SHP77 treated with DMSO at 0.1 percent for 48 hours (cell line): ENCODE results near the gene NCK2.

Experiments
- DNase-seq: peaks from one replicate; lab custom pipeline; 2025; lab: John Stamatoyannopoulos, UW

The NCK2 gene

GRCh38 chr2:105873721-105874120 lies 129.0 kb downstream of the NCK2 start:
- no peak for DNase-seq

GRCh38 chr2:105874466-105874865 lies 129.8 kb downstream of the NCK2 start:
- DNase-seq = no peak

- peak; percentile 78 for DNase-seq
These were observed 130.5 kb downstream of the NCK2 start for GRCh38 chr2:105875241-105875640.

GRCh38 chr2:105876191-105876590 lies 131.5 kb downstream of the NCK2 start:
- DNase-seq = no peak

GRCh38 chr2:105877945-105878344 lies 133.2 kb downstream of the NCK2 start:
- no peak for DNase-seq

- DNase-seq = no peak
These were observed 134.5 kb downstream of the NCK2 start for GRCh38 chr2:105879106-105879802.

- DNase-seq = no peak
These were observed 135.1 kb downstream of the NCK2 start for GRCh38 chr2:105879803-105880300.

- DNase-seq = no peak
These were observed 135.9 kb downstream of the NCK2 start for GRCh38 chr2:105880637-105881036.

GRCh38 chr2:105881286-105882136 lies 136.8 kb downstream of the NCK2 start:
- no peak for DNase-seq

- DNase-seq = no peak
These were observed 137.6 kb downstream of the NCK2 start for GRCh38 chr2:105882341-105882740.

GRCh38 chr2:105882920-105883435 lies 138.3 kb downstream of the NCK2 start:
- DNase-seq = no peak

GRCh38 chr2:105883911-105884694 lies 139.4 kb downstream of the NCK2 start:
- no peak for DNase-seq

- DNase-seq = no peak
These were observed 140.7 kb downstream of the NCK2 start for GRCh38 chr2:105885456-105885855.

GRCh38 chr2:105886029-105886454 lies 141.3 kb downstream of the NCK2 start:
- no peak for DNase-seq

- no peak for DNase-seq
These were observed 142.0 kb downstream of the NCK2 start for GRCh38 chr2:105886687-105887086.

GRCh38 chr2:105887256-105887655 lies 142.5 kb downstream of the NCK2 start:
- no peak for DNase-seq

- DNase-seq = no peak
These were observed 143.9 kb downstream of the NCK2 start for GRCh38 chr2:105888625-105889024.

- no peak for DNase-seq
These were observed 144.3 kb downstream of the NCK2 start for GRCh38 chr2:105889046-105889445.

GRCh38 chr2:105890111-105890510 lies 145.4 kb downstream of the NCK2 start:
- no peak for DNase-seq

- no peak for DNase-seq
These were observed 146.1 kb downstream of the NCK2 start for GRCh38 chr2:105890856-105891255.

- DNase-seq = no peak
These were observed 148.6 kb downstream of the NCK2 start for GRCh38 chr2:105893011-105893995.
